ENCODE measurements around the gene OR14K1.
"Not testable (repeated sequence)": the region's sequence is repeated elsewhere in the genome, so short reads cannot be mapped to it uniquely, and the experiment has no call there.

OR14K1 gene, protein sequence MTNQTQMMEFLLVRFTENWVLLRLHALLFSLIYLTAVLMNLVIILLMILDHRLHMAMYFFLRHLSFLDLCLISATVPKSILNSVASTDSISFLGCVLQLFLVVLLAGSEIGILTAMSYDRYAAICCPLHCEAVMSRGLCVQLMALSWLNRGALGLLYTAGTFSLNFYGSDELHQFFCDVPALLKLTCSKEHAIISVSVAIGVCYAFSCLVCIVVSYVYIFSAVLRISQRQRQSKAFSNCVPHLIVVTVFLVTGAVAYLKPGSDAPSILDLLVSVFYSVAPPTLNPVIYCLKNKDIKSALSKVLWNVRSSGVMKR

DNA sequence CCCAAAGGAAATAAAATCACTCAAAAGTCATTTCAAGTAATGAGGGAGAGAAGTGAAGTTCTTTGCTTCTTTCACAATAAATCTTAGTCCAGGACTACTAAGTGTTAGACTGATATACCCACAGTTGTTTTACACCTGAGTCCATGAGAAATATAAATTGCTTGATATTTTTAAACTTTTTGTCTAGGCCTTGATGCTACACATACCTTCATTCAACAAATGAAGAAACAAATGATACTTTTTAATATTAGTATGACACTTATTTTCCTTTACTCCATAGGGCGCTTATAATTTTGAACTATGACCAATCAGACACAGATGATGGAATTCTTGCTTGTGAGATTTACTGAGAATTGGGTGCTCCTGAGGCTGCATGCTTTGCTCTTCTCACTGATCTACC lies at the start of gene OR14K1:
TSS of gene OR14K1 (plus strand) at position 301 of the 400 bp plus-strand sequence. CDS start at position 301, 0 bp downstream.
- DNase-seq = no peak

DNA sequence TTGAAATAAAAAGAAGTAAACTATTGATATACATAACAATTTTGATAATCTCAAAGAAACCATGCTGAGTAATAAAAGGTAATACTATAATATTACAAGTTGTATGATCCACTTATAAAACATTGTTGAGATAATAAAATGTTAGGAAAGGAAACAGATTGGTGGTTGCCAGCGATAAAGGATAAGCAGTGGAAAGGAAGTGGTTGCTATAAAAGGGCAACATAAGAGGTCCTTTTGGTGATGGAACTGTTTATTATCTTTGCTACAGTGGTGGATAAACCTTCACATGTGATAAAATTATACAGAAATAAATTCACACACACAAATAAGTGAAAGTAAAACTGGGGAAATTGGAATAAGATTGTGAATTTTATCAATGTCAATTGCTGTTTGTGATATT lies 37.1 kb upstream of the OR14K1 start:
- no peak for DNase-seq

DNA sequence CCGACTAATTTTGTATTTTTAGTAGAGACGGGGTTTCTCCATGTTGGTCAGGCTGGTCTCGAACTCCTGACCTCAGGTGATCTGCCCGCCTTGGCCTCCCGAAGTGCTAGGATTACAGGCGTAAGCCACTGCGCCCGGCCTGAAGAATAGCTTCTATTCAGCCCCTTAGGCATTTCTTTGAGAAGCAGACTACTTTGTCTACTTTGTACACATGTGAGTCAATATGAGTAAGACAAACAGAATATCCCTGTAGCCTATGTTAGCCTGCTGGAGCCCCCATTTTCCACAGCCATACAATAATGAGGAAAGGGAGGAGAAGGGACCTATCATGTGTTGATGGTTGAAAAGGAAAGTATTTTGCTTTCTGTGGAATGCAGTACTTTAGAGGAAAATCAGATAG lies 27.7 kb upstream of the OR14K1 start:
- DNase-seq = not testable (repeated sequence)

DNA sequence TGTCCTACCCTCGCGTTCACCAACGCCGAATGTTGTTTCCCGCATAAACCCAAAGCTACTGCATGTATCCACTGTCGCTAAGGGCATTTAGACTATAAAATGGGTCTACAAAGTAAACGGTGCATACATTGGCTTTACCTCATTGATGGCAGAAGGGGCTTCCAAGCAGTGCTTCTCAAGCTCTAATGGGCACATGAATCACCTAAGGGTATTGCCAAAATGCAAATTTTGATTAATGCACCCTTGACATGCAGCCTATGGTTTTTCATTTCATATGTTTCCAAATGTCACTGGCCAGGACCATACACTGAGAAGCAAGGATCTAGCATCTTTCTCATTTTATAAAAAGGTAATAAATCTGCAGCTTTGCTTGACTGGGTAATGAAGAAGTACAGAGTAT lies 24.7 kb upstream of the OR14K1 start:
- no peak for DNase-seq

DNA sequence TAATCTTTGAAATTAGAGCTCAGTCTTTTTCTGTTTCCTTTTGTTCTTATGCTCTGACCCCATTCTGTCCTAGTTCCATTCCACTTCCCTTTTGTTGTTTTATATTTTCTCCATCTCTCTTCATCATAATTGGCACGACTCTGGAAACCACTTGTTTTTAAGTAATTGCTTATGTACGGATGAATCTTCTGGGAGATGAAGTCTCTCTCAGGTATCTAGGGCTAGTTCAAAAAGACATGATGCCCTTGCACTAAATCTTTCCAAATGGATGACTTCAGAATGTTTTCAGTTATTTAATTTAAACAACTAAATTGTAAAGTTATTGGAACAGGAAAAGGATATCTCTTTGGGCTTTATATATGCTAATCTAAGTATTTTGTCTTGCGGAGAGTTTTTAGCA lies 21.9 kb upstream of the OR14K1 start, which contains the start of gene OR6F1:
TSS of gene OR6F1 (minus strand) at position 101 of the 400 bp plus-strand sequence. CDS start 3,891 bp downstream, outside the sequence.
- DNase-seq = no peak

DNA sequence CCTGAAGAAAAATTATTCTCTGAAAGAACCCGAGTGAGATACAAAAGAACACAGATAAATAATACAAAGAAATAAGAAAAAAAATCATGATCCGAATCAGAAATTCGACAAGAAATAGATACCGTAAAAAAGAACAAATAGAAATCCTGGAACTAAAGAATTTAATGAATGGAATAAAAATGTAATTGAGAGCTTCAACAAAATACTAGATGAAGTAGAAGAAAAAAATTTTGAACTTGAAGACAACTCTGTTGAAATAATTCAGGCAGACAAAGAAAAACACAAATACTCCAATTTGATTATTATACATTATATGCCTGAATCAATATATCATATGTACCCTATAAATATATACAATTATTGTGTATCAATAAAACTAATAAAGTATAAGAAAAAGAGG lies 17.2 kb upstream of the OR14K1 start:
- no peak for DNase-seq

DNA sequence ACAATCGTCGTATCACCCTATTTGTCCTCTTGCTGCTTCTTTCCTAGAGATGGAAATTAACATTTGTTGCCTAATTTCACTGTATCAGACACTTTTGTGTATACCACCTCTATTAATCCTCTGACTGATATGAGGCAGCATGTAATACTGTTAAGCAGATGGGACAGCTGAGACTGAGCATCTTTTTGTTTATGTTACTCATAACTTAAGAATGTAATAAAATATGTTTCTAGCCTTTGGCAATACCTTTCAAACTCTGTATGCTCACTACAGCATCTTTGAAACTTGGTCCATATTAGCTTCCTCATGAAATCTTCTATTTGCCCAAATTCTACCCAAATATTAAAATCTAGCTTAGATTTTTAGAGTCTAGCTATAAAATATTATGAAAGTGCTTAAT lies 2.3 kb downstream of the OR14K1 start:
- DNase-seq = no peak

DNA sequence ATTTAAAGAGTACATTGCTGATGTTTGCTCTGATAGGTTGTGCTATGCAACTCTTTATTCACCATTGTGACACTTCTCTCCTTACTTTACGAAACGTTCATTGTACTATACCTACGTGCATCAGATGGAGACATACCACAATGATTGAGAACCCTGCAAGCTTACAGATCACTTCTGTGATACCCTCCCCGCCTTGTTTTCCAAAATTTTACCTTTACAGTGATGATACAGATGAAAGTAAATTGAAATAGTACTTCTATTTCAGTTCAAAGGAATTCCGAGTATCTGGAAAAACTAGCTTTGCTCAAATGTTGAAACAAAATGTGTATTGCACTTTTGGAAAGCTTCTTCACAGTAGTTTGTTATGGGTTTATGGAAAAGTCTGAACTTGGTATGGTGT lies 3.3 kb downstream of the OR14K1 start:
- DNase-seq = no peak

DNA sequence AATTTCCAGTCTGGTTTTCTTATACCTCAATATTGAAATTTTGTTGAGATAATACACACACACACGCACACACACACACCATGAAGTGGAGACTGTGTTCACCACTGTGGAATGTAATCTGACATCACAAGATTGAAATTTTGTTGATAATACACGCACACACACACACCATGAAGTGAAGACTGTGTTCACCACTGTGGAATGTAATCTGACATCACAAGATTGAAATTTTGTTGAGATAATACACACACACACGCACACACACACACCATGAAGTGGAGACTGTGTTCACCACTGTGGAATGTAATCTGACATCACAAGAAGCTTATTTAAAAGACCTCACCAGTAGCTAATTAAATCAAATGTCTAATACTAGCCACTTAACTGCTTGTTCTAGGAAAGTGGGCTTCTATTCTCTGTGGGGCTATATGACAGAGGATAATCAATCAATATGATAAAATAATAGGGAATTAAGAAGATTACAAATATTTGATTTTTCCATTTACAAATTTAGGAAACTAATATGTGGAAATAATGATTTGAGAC lies 3.9 kb downstream of the OR14K1 start:
- not testable (repeated sequence) for DNase-seq

DNA sequence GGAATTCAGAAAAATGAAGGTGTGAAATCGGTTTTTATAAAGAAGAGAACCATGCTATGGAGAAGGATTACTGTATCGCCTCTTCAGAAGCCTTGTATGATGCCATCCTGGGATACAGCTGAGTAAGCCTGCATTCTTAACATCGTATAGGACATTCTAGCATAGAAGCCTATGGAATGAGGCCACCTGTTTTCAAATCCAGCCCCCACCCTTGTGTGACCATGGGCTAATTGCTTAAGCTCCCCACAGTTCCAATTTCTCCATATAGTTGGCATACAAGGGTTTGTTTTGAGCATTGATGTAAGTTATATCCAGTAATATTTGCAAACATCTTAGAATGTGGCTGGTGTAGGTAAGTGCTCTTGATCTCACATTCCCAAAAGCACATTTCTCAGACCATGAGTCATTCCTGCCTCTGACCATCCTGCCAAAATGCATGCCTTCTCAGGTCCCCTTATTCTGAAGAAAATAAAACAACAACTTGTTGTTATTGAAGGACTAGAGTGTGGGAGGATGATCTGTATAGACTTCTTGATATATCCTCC lies 8.0 kb downstream of the OR14K1 start:
- DNase-seq = no peak

DNA sequence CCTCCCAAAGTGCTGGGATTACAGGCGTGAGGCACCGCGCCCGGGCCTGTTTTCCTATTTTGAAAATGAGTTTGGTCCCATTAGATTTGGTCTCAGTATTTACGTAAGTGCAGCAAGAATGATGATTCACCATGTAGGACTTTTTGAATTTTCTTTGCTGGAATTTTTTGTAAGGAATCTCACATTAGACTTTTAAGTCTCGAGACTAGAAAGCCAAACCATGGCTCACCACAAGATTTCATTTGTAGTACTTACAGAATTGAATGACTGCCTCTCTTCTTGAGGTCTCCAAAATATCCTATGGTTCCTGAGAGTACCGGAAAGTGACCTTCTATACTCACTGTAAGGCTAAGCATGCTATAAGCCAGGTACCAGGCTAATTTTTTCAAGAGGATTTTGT lies 9.2 kb downstream of the OR14K1 start:
- DNase-seq = no peak

DNA sequence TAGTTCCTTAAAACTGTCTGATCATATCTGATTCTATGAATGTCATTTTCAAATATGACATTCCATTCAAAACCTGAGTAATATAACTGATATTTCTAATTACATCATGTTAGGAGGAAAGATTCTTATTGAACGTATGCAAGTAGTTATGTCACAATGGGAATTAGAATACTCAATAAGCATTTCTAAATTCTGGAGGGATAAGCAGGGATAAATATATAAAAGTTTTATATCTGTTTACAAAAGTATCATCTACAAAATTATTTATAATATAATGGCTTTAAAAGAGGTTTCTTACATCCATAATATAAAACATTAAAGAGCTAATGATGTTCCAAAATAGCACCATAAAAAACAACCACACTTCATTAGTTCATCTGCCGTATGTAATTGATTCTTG lies 9.6 kb downstream of the OR14K1 start, which contains the start of gene OR14A2:
TSS of gene OR14A2 (minus strand) at position 101 of the 400 bp plus-strand sequence.
- DNase-seq = no peak

DNA sequence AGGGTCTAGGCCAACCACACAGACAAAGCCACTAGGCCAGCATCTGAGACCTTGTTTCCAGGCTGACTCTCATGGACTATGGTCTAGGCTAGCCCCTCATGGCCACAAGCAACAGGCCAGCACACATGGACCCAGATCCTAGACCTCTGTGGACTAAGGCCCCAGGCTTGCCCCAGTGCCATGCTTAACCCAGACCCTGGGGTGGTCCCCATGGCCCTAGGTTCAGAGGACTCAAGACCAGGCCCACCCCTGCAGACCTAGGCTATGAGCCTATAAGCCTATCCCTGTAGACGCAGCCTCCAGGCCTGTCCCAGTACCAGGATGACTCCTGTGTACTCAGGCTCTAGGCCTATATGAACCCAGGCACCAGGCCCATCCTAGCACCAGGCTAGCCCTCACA lies 11.5 kb downstream of the OR14K1 start:
- no peak for DNase-seq

DNA sequence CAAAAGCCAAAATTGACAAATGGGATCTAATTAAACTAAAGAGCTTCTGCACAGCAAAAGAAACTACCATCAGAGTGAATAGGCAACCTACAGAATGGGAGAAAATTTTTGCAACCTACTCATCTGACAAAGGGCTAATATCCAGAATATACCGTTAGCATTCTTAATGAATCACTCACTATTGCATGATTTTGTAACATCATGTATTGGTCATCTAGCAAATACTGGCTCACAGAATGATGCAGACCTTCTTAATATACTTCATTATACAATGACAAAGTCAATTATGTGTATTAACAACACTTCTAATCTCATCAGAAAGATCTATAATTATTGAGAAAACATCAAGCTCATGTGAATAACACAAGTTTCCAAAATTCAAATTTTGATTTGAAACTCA lies 15.9 kb downstream of the OR14K1 start:
- not testable (repeated sequence) for DNase-seq

DNA sequence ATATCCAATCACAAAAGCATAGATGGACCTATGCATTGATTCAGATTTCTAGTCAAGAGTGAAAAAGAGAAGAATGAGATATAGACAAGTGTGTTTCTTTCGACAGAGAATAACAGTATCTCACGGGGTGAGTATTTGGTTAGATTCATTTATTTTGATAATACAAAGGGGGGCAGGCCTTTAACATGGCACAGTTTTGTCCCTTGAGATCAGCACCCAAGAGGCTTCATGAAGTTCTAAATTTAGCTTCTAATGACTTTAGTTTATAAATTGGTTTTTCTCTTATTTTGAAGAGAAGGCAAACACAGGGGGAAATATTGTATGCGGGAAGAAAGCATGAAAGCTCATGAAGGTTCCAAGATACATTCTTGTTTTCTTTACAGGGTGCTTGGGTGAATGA lies 22.0 kb downstream of the OR14K1 start, which contains the start of gene OR1C1:
TSS of gene OR1C1 (minus strand) at position 101 of the 400 bp plus-strand sequence. CDS start 2,150 bp downstream, outside the sequence.
- DNase-seq = no peak

DNA sequence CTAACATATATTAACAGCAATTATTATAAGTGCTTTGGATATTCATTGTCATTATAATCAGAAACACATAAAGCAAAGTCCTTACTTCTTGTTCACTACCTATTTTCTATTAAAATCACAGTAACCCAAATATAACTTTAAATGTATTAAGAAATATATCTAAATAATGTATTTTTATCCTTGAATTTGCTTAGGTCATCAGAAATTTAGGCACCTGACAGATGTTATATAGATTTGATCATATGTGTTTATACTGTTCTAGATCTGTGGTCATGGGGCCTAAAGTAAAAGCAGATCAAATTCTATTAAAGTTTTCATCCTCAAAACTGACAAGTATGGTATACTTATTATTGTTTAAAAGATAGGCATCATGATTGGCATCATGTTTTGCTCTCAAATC lies 31.2 kb downstream of the OR14K1 start:
- DNase-seq = no peak

Measured in CD4-positive, alpha-beta T cell treated with Interleukin-6 for 4 hours (primary cell).